Subcutaneous abdominal adipose tissue (tissue), 5 donors: Measurements from ENCODE around the gene ZDHHC18.
"Not testable (repeated sequence)": the region's sequence is repeated elsewhere in the genome, so short reads cannot be mapped to it uniquely, and the experiment has no call there.

Experiments
- H3K27ac ChIP-seq: one replicate; pipeline ENCODE4 v1.7.0; 2013; ENCODE audit warnings: low read depth, mild to moderate bottlenecking, inconsistent platforms, low read length, moderate library complexity
- H3K27me3 ChIP-seq, 5 donors: one replicate each; pipeline ENCODE4 v1.7.0; 2013; ENCODE audit warnings: low read length in 5 of 5, inconsistent platforms in 1 of 5; ENCODE audit not compliant: control insufficient read depth in 5 of 5, insufficient read depth in 4 of 5
- H3K36me3 ChIP-seq, 5 donors: one replicate each; pipeline ENCODE4 v1.7.0; 2013; ENCODE audit warnings: low read length in 5 of 5; ENCODE audit not compliant: control insufficient read depth in 5 of 5, insufficient read depth in 5 of 5
- H3K4me1 ChIP-seq, 5 donors: one replicate each; pipeline ENCODE4 v1.7.0; 2013; ENCODE audit warnings: low read length in 5 of 5, mild to moderate bottlenecking in 3 of 5, moderate library complexity in 1 of 5; ENCODE audit not compliant: control insufficient read depth in 5 of 5, insufficient read depth in 5 of 5
- H3K4me3 ChIP-seq, 5 donors: one replicate each; pipeline ENCODE4 v1.7.0; 2013; ENCODE audit warnings: low read length in 5 of 5, low read depth in 1 of 5
- H3K9ac ChIP-seq, 5 donors: one replicate each; pipeline ENCODE4 v1.7.0; 2013; ENCODE audit warnings: low read length in 5 of 5, mild to moderate bottlenecking in 4 of 5, moderate library complexity in 3 of 5
- H3K9me3 ChIP-seq, 5 donors: one replicate each; pipeline ENCODE4 v1.7.0; 2013; ENCODE audit warnings: low read length in 5 of 5; ENCODE audit not compliant: control insufficient read depth in 5 of 5
- donor health status: healthy.
- donor health status: healthy.
- donor health status: healthy.
- donor health status: healthy.
- donor health status: healthy.

Gene ZDHHC18

DNA sequence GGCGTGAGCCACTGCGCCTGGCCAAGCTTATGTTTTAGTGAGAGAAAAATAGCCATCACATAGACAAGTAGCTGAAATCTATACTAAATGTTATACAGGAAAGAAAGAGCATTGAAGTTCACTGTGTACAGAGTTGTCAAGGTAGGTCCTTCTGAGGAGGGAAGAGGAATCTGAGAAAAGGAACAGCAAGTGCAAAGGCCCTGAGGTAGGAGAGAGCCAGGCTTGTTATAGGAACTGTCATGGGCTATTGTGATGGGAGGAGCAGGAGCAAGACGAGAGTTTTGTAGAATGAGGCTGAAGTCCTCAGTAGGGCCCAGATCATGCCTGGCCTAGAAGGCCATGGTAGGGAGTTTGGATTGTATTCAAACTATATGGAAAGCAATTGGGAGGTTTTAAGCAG is 4.6 kb downstream of the ZDHHC18 start:
- Histone ChIP-seq H3K27me3 (no peaks in the 10 kb centered on the region), H3K9ac (peak overlapping the region in 1 of 5 donors; percentile 9), H3K36me3 (peaks cover 4 to 49% (median 38%) of the 10 kb centered on the region in 5 donors), H3K4me1 (peaks cover 11 to 52% (median 46%) of the 10 kb centered on the region in 5 donors), H3K9me3 (no peaks in the 10 kb centered on the region), H3K27ac (no peak overlapping the region), H3K4me3 (no peak overlapping the region)

DNA sequence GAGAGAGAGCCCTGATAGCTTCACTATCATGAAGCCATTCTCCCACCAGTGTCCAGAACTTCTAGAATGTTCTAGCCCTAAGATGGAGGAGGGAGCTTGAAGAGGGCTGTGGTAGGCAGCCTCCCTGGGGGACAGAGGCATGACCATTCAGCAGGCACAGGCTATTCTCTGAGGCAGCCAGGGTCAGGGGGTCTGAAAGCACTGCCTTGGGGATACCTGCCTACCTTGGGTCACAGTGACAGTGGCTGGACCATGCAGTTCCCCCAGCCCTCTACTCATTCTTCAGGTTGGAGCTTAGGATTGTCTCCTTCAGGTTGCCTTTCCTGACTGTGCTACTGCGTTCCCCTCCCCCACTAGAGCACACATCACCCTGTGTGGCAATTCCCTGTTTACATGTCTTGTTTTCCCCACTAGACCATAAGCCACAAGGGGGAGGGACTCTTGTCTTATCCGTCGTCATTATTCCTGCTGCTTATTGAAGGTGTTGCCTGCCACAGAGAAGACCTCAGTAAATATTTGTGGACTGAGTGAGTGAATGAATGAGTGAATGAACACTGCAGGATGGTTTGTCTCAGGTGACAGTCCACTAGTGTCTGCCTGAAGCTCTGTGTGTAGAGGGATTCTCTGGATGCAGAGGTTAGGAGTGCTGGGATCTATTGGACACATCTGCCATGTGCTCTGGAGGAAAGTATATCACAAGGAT is 5.2 kb downstream of the ZDHHC18 start:
- H3K9ac ChIP-seq = peak overlapping the region in 1 of 5 donors; percentile 9
- peaks cover 11 to 50% (median 43%) of the 10 kb centered on the region in 5 donors for H3K4me1 ChIP-seq
- H3K27me3 ChIP-seq = no peaks in the 10 kb centered on the region
- H3K36me3 ChIP-seq = peaks cover 4 to 52% (median 41%) of the 10 kb centered on the region in 5 donors
- peak overlapping the region; percentile 12 for H3K27ac ChIP-seq
- no peak overlapping the region for H3K4me3 ChIP-seq
- H3K9me3 ChIP-seq = no peaks in the 10 kb centered on the region

GRCh38 chr1:26832249-26832960 is 5.9 kb downstream of the ZDHHC18 start:
- H3K4me1 ChIP-seq = peaks cover 10 to 46% (median 40%) of the 10 kb centered on the region in 5 donors
- no peaks in the 10 kb centered on the region for H3K27me3 ChIP-seq
- H3K9me3 ChIP-seq = no peaks in the 10 kb centered on the region
- H3K27ac ChIP-seq = peak overlapping the region; percentile 12
- no peak overlapping the region for H3K9ac ChIP-seq
- H3K4me3 ChIP-seq = no peak overlapping the region
- peaks cover 4 to 52% (median 41%) of the 10 kb centered on the region in 5 donors for H3K36me3 ChIP-seq

- H3K4me1 ChIP-seq = peaks cover 3 to 34% (median 27%) of the 10 kb centered on the region in 5 donors
- no peaks in the 10 kb centered on the region for H3K27me3 ChIP-seq
- no peak overlapping the region for H3K27ac ChIP-seq
- peaks cover 4 to 63% (median 49%) of the 10 kb centered on the region in 5 donors for H3K36me3 ChIP-seq
- no peak overlapping the region for H3K4me3 ChIP-seq
- no peaks in the 10 kb centered on the region for H3K9me3 ChIP-seq
- H3K9ac ChIP-seq = peak overlapping the region in 1 of 5 donors; percentile 21
Measured at GRCh38 chr1:26833432-26834405, 7.2 kb downstream of the ZDHHC18 start.

DNA sequence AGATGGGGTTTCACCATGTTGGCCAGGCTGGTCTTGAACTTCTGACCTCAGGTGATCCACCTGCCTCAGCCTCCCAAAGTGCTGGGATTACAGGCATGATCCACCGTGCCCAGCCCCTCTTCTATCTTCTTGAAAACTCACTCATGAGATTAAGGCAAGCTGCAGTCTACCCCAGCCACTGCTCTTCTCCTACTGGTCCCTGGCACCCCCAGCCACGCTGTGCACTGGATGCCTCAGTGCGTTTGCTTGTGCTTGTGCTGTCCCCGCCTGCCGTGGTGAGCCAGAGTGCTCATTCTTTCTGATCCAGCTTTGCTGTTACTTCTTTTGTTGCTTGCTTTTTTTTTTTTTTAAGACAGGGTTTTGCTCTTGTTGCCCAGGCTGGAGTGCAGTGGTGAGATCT is 11.2 kb downstream of the ZDHHC18 start:
- H3K27me3 ChIP-seq, H3K27ac ChIP-seq, H3K4me3 ChIP-seq, H3K9me3 ChIP-seq, H3K9ac ChIP-seq, H3K4me1 ChIP-seq: not testable (repeated sequence)
- peaks cover 9 to 79% (median 68%) of the 10 kb centered on the region in 5 donors for H3K36me3 ChIP-seq

- Histone ChIP-seq H3K4me1 (peaks cover 0 to 5% (median 0%) of the 10 kb centered on the region in 5 donors), H3K27ac (no peak overlapping the region), H3K9me3 (no peaks in the 10 kb centered on the region), H3K4me3 (no peak overlapping the region), H3K27me3 (no peaks in the 10 kb centered on the region), H3K9ac (no peak overlapping the region), H3K36me3 (peaks cover 5 to 75% (median 62%) of the 10 kb centered on the region in 5 donors)
Measured at GRCh38 chr1:26838474-26839338, 12.2 kb downstream of the ZDHHC18 start.

- Histone ChIP-seq H3K4me3 (no peak overlapping the region), H3K4me1 (peaks cover 0 to 3% (median 0%) of the 10 kb centered on the region in 5 donors), H3K27me3 (no peaks in the 10 kb centered on the region), H3K9me3 (no peaks in the 10 kb centered on the region), H3K36me3 (peaks cover 5 to 73% (median 57%) of the 10 kb centered on the region in 5 donors), H3K27ac (no peak overlapping the region), H3K9ac (peak overlapping the region in 2 of 5 donors; percentile 2 to 21)
Measured at GRCh38 chr1:26839339-26839722, 12.8 kb downstream of the ZDHHC18 start.

GRCh38 chr1:26839779-26840178 is 13.3 kb downstream of the ZDHHC18 start:
- H3K4me1 ChIP-seq = peaks cover 0 to 4% (median 0%) of the 10 kb centered on the region in 5 donors
- no peak overlapping the region for H3K4me3 ChIP-seq
- no peak overlapping the region for H3K27ac ChIP-seq
- H3K9me3 ChIP-seq = no peaks in the 10 kb centered on the region
- H3K27me3 ChIP-seq = no peaks in the 10 kb centered on the region
- H3K9ac ChIP-seq = peak overlapping the region in 1 of 5 donors; percentile 21
- H3K36me3 ChIP-seq = peaks cover 5 to 70% (median 55%) of the 10 kb centered on the region in 5 donors
